Measurements from ENCODE around the gene BLOC1S6. TPM values are rescaled to one million over a fixed set of nuclear protein-coding genes. Genes with fewer than 3 reads are reported as not detected.
A peak's percentile ranks its signal among the peaks of the same experiment; 100 is the strongest.
"Not testable (repeated sequence)": the region's sequence is repeated elsewhere in the genome, so short reads cannot be mapped to it uniquely, and the experiment has no call there.

BLOC1S6 gene
- polyA plus RNA-seq, 1 donor: 44.0 TPM

DNA sequence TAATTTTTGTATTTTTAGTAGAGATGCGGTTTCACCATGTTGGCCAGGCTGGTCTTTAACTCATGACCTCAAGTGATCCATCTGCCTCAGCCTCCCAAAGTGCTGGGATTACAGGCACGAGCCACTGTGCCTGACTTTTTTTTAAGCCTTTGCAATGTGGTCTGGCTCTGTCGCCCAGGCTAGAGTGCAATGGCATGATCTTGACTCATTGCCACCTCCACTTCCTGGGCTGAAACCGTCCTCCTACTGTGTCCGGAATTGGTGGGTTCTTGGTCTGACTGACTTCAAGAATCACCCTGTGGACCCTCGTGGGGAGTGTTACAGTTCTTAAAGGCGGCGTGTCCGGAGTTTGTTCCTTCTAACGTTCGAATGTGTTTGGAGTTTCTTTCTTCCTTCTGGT lies 62.8 kb downstream of the BLOC1S6 start:
- WGBS (ENCODE audit: insufficient coverage, low lambda C conversion rate): no CpG with 5 or more reads among the region's 11 CpGs
- H3K4me1 ChIP-seq (ENCODE audit: control insufficient read depth, insufficient read depth, low read length): peaks cover 27% of the 10 kb centered on the region
- H3K27ac ChIP-seq (ENCODE audit: low read length): not testable (repeated sequence)

DNA sequence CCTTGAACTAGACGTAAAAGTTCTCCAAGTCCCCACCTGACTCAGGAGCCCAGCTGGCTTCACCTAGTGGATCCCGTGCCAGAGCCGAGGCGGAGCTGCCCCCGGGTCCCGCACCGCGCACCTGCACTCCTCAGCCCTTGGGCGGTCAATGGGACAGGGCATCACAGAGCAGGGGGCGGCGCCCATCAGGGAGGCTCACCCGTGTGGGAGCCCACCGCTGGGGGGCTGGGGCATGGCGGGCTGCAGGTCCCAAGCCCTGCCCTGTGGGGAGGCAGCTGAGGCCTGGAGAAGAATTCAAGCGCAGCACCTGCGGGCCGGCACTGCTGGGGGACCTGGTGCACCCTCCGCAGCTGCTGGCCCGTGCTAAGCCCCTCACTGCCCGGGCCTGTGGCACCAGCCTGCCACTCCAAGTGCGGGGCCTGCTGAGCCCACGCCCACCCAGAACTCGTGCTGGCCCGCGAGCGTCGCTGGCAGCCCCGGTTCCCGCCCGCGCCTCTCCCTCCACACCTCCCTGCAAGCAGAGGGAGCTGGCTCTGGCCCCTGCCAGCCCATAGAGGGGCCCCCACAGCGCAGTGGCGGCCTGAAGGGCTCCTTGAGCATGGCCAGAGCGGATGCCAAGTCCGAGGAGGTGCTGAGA lies 63.8 kb downstream of the BLOC1S6 start:
- peaks cover 7% of the 10 kb centered on the region for H3K9me3 ChIP-seq (ENCODE audit: control insufficient read depth, low read depth, low read length)
- no CpG with 5 or more reads among the region's 35 CpGs for WGBS (ENCODE audit: insufficient coverage, low lambda C conversion rate)
- H3K4me1 ChIP-seq (ENCODE audit: control insufficient read depth, insufficient read depth, low read length): peaks cover 17% of the 10 kb centered on the region
- no peaks in the 10 kb centered on the region for H3K36me3 ChIP-seq (ENCODE audit: control insufficient read depth, insufficient read depth, low read length)
- H3K27me3 ChIP-seq (ENCODE audit: control insufficient read depth, insufficient read depth, low read length): no peaks in the 10 kb centered on the region
- H3K4me3 ChIP-seq (ENCODE audit: low read length): no peak overlapping the region
- no peak for DNase-seq
- no peak overlapping the region for H3K27ac ChIP-seq (ENCODE audit: low read length)

More for the DNA sequence above, 62.8 kb downstream of the BLOC1S6 start:
- H3K4me3 ChIP-seq (ENCODE audit: low read length); H3K36me3 ChIP-seq (ENCODE audit: control insufficient read depth, insufficient read depth, low read length); H3K27me3 ChIP-seq (ENCODE audit: control insufficient read depth, insufficient read depth, low read length); DNase-seq; H3K9me3 ChIP-seq (ENCODE audit: control insufficient read depth, low read depth, low read length): not testable (repeated sequence)

DNA sequence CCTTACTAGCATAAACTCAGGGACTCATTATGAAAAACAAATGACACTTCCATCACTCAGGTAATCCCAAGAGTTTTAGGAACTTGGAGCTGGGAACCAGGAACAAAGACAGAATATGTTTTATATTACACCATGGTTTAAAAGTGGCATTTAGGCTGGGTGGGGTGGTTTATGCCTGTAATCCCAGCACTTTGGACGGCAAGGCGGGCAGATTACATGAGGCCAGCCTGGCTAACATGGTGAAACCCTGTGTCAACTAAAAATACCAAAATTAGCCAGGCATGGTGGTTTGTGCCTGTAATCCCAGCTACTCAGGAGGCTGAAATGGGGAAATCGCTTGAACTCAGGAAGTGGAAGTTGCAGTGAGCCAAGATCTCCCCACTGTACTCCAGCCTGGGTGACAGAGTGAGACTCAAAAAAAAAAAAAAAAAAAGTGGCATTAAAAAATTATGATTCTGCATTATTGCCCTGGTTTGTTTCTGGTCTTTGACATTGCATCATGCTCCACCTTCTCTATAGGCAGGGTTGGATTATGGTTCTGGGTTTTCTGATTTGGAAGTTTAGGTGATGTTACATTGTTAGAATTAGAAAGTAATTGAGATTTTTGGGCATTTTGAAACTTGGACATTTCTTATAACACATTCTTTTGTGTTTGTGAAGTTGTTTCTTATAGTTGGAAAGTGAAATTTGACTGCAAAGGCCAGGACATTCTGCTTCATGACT lies 66.7 kb downstream of the BLOC1S6 start:
- peaks cover 21% of the 10 kb centered on the region for H3K4me1 ChIP-seq (ENCODE audit: control insufficient read depth, insufficient read depth, low read length)
- WGBS (ENCODE audit: insufficient coverage, low lambda C conversion rate): 100% methylated on average over 1 of the region's 3 CpGs
- H3K4me3 ChIP-seq (ENCODE audit: low read length): no peak overlapping the region
- DNase-seq: no peak
- H3K9me3 ChIP-seq (ENCODE audit: control insufficient read depth, low read depth, low read length): peaks cover 7% of the 10 kb centered on the region
- no peak overlapping the region for H3K27ac ChIP-seq (ENCODE audit: low read length)
- H3K27me3 ChIP-seq (ENCODE audit: control insufficient read depth, insufficient read depth, low read length): no peaks in the 10 kb centered on the region
- H3K36me3 ChIP-seq (ENCODE audit: control insufficient read depth, insufficient read depth, low read length): no peaks in the 10 kb centered on the region

DNA sequence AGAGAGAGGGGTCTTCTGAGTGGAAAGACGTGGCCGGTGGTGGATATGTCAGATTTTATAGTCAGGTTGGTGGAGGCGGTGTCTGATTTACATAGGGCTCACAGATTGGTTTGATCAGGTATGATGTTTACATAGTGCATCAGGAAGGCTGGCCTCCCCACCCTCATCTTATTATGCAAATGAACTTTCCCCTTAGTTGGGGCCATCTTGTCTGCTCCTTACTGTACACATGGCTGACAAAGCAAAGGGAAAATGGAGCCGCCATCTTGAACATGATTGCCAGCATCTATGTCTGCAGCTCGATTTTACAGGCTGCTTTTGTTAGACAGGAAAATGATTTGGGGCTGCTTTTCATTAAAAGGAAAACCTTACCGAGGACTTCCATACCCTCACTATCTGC lies 67.6 kb downstream of the BLOC1S6 start:
- 60% methylated on average over 1 of the region's 6 CpGs for WGBS (ENCODE audit: insufficient coverage, low lambda C conversion rate)
- peaks cover 7% of the 10 kb centered on the region for H3K9me3 ChIP-seq (ENCODE audit: control insufficient read depth, low read depth, low read length)
- H3K4me1 ChIP-seq (ENCODE audit: control insufficient read depth, insufficient read depth, low read length): peaks cover 17% of the 10 kb centered on the region
- no peak overlapping the region for H3K4me3 ChIP-seq (ENCODE audit: low read length)
- H3K27ac ChIP-seq (ENCODE audit: low read length): no peak overlapping the region
- H3K36me3 ChIP-seq (ENCODE audit: control insufficient read depth, insufficient read depth, low read length): no peaks in the 10 kb centered on the region
- H3K27me3 ChIP-seq (ENCODE audit: control insufficient read depth, insufficient read depth, low read length): no peaks in the 10 kb centered on the region
- no peak for DNase-seq

DNA sequence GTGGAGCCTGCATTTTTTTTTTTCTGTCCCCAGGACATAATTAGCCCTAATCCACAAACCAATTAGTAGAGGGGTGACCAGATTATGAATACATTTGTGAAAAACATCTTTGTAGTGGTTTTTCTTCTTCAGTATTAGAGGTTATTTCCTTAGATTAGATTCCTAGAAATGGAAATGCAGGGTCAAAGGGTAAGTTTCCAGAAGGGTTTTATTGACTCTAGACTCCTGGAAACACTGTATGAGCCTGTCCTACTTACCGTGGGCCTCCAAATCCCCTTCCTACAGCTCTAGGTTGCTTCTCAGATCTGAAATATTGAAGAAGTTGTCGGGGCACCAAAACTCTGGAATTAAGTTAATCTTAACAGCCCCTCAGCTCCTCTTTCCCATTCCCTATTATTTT lies 70.1 kb downstream of the BLOC1S6 start:
- H3K9me3 ChIP-seq (ENCODE audit: control insufficient read depth, low read depth, low read length): peaks cover 2% of the 10 kb centered on the region
- WGBS (ENCODE audit: insufficient coverage, low lambda C conversion rate): 10% methylated on average over 2 of the region's 2 CpGs
- peaks cover 3% of the 10 kb centered on the region for H3K36me3 ChIP-seq (ENCODE audit: control insufficient read depth, insufficient read depth, low read length)
- H3K4me3 ChIP-seq (ENCODE audit: low read length): no peak overlapping the region
- H3K27me3 ChIP-seq (ENCODE audit: control insufficient read depth, insufficient read depth, low read length): no peaks in the 10 kb centered on the region
- H3K4me1 ChIP-seq (ENCODE audit: control insufficient read depth, insufficient read depth, low read length): peaks cover 18% of the 10 kb centered on the region
- peak in 1 of 2 donors; percentile 68 for DNase-seq
- H3K27ac ChIP-seq (ENCODE audit: low read length): peak overlapping the region; percentile 33

DNA sequence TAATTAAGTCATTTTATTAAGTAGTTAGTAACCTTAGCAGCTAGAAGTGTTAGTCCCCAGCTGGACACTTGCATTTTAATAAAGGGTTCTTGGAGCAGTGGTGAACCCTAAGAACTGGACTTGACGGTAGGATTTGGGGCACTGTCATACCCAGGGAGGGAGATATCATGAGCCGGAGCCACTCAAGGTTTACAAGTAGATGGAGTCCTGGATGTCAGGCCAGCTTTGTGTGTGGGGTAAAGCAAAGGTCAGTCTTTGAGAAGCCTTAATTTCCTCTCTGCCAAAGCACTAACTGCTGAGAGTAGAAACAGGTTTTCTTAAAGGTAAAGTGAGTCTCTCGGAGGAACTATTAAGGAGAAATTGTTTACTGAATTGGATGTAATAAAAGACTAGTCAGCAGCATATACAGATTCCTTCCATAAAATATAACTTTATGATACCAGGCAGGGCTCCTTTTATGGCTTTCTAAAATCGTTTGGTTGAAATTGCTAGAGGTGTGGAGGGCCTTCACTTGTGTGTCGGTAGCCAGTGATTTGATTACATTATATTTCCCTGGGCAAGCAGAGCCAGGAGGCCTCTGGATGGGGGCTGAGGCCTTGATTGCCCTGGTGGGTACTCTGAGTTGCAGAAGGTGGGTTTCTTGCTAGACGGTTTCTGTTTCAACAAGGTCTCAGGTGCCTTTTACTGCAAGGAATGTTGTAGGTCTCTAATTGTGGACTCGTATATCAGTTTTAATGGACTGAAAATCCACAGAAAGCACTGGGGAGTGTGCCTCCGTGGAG lies 70.8 kb downstream of the BLOC1S6 start:
- Histone ChIP-seq H3K27me3 (ENCODE audit: control insufficient read depth, insufficient read depth, low read length) (no peaks in the 10 kb centered on the region), H3K27ac (ENCODE audit: low read length) (peak overlapping the region; percentile 33), H3K4me1 (ENCODE audit: control insufficient read depth, insufficient read depth, low read length) (peaks cover 18% of the 10 kb centered on the region), H3K4me3 (ENCODE audit: low read length) (no peak overlapping the region), H3K9me3 (ENCODE audit: control insufficient read depth, low read depth, low read length) (peaks cover 2% of the 10 kb centered on the region), H3K36me3 (ENCODE audit: control insufficient read depth, insufficient read depth, low read length) (peaks cover 8% of the 10 kb centered on the region)
- WGBS (ENCODE audit: insufficient coverage, low lambda C conversion rate): no CpG with 5 or more reads among the region's 8 CpGs
- peak in 1 of 2 donors; percentile 55 for DNase-seq

Other genes with a start within 250 kb of the BLOC1S6 start
- gene GATM, start 208.8 kb upstream of the BLOC1S6 start, polyA plus RNA-seq: 149 TPM
- 3.7 TPM for gene SLC30A4, start 64.6 kb upstream of the BLOC1S6 start, polyA plus RNA-seq
- 51.2 TPM for gene SQOR, start 47.6 kb downstream of the BLOC1S6 start, polyA plus RNA-seq